NCI-H446 (cell line): ENCODE measurements around the gene MYBPC1.
"Not testable (repeated sequence)": the region's sequence is repeated elsewhere in the genome, so short reads cannot be mapped to it uniquely, and the experiment has no call there.

Experiments used
- DNase-seq, 2 experiments: peaks; one replicate each; lab custom pipeline; 2025; lab: John Stamatoyannopoulos, UW

MYBPC1 gene

GRCh38 chr12:101653503-101653902, 58.7 kb downstream of the MYBPC1 start:
- no peak for DNase-seq

- DNase-seq: no peak
Measured at GRCh38 chr12:101654442-101654841, 59.7 kb downstream of the MYBPC1 start.

- DNase-seq: peak in 1 of 2 experiments; percentile 29
Measured at GRCh38 chr12:101655393-101655792, 60.6 kb downstream of the MYBPC1 start.

- not testable (repeated sequence) for DNase-seq
Measured at GRCh38 chr12:101660662-101661061, 65.9 kb downstream of the MYBPC1 start.

- no peak for DNase-seq
Measured at GRCh38 chr12:101663298-101663697, 68.5 kb downstream of the MYBPC1 start.

- no peak for DNase-seq
Measured at GRCh38 chr12:101664992-101665391, 70.2 kb downstream of the MYBPC1 start.

GRCh38 chr12:101666052-101666728, 71.4 kb downstream of the MYBPC1 start:
- DNase-seq: no peak

- DNase-seq: no peak
Measured at GRCh38 chr12:101667591-101667990, 72.8 kb downstream of the MYBPC1 start.

GRCh38 chr12:101670007-101670671, 75.4 kb downstream of the MYBPC1 start:
- DNase-seq: no peak

- DNase-seq: no peak
Measured at GRCh38 chr12:101671157-101671791, 76.5 kb downstream of the MYBPC1 start.

- no peak for DNase-seq
Measured at GRCh38 chr12:101671833-101672232, 77.1 kb downstream of the MYBPC1 start.

GRCh38 chr12:101675555-101675954, 80.8 kb downstream of the MYBPC1 start:
- no peak for DNase-seq

GRCh38 chr12:101676497-101676896, 81.7 kb downstream of the MYBPC1 start:
- not testable (repeated sequence) for DNase-seq

- no peak for DNase-seq
Measured at GRCh38 chr12:101678081-101678480, 83.3 kb downstream of the MYBPC1 start.

GRCh38 chr12:101680240-101680639, 85.5 kb downstream of the MYBPC1 start:
- DNase-seq: no peak

GRCh38 chr12:101680647-101681046, 85.9 kb downstream of the MYBPC1 start:
- DNase-seq: no peak

GRCh38 chr12:101681627-101682026, 86.9 kb downstream of the MYBPC1 start:
- DNase-seq: not testable (repeated sequence)

- DNase-seq: no peak
Measured at GRCh38 chr12:101685092-101685491, 90.3 kb downstream of the MYBPC1 start.

- peak in 1 of 2 experiments; percentile 48 for DNase-seq
Measured at GRCh38 chr12:101686176-101686575, 91.4 kb downstream of the MYBPC1 start.

GRCh38 chr12:101690544-101691098, 95.8 kb downstream of the MYBPC1 start:
- no peak for DNase-seq

GRCh38 chr12:101691503-101692096, 96.8 kb downstream of the MYBPC1 start:
- no peak for DNase-seq

GRCh38 chr12:101694297-101694848, 99.6 kb downstream of the MYBPC1 start:
- no peak for DNase-seq
